Measurements from ENCODE around the gene EEF1AKMT2. TPM values are rescaled to one million over a fixed set of nuclear protein-coding genes. Genes with fewer than 3 reads are reported as not detected.

The EEF1AKMT2 gene
- total RNA-seq, 1 donor from 2014 or later, result 19.1 TPM

DNA sequence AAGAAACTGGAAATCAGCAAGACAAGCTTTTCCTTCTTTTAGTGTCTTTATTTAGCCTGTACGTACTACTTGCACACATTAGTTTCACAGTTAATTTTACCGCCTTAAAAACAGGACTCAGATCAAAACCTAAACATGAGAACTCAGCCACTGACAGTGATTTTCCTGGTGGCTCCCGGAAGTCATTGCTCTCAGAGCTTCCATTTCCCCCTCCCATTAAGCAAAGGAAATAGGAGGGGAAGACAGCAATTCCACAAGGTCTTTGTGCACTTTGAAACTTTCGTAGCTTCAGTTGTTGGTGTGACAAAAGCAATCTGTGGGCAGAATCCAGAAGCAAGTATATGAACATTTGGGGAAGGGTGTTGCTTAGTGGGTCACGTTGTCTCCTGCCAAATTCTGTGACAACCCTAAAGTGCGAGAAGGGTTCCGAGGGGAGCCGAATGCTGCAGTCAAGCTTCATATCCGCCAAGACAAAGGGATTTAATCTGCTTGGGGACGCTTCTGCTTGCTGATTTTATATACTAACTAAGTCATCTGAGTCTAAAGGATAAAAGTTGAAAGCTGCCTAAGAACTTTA lies 77.9 kb downstream of the EEF1AKMT2 start:
- Mint-ChIP-seq H3K9me3 (ENCODE audit: unreplicated experiment) (no peaks in the 10 kb centered on the region), H3K27ac (ENCODE audit: unreplicated experiment) (no peak overlapping the region), H3K4me1 (ENCODE audit: low read depth, unreplicated experiment) (peaks cover 19% of the 10 kb centered on the region), H3K27me3 (ENCODE audit: low read depth, unreplicated experiment) (peaks cover 2% of the 10 kb centered on the region), H3K36me3 (ENCODE audit: low read depth, unreplicated experiment) (peaks cover 24% of the 10 kb centered on the region), H3K4me3 (ENCODE audit: unreplicated experiment) (no peak overlapping the region)
- Histone ChIP-seq H3K4me3 (ENCODE audit: insufficient read depth, low read depth, low read length) (no peak overlapping the region), H3K27me3 (ENCODE audit: insufficient read depth, low read length) (no peaks in the 10 kb centered on the region), H3K79me2 (ENCODE audit: insufficient read depth, low read length) (peaks cover 25% of the 10 kb centered on the region), H2AFZ (ENCODE audit: low read depth, low read length) (no peak overlapping the region), H4K20me1 (ENCODE audit: insufficient read depth, low read length) (peaks cover 87% of the 10 kb centered on the region), H3K9me3 (ENCODE audit: insufficient read depth, low read depth, low read length) (no peaks in the 10 kb centered on the region), H3K4me1 (ENCODE audit: insufficient read depth, low read length) (peaks cover 6% of the 10 kb centered on the region), H3K36me3 (ENCODE audit: insufficient read depth, low read length) (no peaks in the 10 kb centered on the region), H3K27ac (ENCODE audit: low read depth, low read length) (no peak overlapping the region), H3K4me2 (ENCODE audit: low read length) (no peak overlapping the region), H3K9ac (ENCODE audit: low read length) (no peak overlapping the region)
- DNase-seq (ENCODE audit: low read depth) (no peak), FAIRE-seq (no peak)
- TF ChIP-seq, protein P1, sequence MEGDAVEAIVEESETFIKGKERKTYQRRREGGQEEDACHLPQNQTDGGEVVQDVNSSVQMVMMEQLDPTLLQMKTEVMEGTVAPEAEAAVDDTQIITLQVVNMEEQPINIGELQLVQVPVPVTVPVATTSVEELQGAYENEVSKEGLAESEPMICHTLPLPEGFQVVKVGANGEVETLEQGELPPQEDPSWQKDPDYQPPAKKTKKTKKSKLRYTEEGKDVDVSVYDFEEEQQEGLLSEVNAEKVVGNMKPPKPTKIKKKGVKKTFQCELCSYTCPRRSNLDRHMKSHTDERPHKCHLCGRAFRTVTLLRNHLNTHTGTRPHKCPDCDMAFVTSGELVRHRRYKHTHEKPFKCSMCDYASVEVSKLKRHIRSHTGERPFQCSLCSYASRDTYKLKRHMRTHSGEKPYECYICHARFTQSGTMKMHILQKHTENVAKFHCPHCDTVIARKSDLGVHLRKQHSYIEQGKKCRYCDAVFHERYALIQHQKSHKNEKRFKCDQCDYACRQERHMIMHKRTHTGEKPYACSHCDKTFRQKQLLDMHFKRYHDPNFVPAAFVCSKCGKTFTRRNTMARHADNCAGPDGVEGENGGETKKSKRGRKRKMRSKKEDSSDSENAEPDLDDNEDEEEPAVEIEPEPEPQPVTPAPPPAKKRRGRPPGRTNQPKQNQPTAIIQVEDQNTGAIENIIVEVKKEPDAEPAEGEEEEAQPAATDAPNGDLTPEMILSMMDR (IDR thresholded peaks at IDR 0.05; ENCODE audit: insufficient read depth, low read depth, low read length), result no peak
- no peak for TF ChIP-seq EZH2 (IDR thresholded peaks at IDR 0.05; ENCODE audit: insufficient read depth, low read length)

GRCh38 chr10:124712704-124713407 lies 78.8 kb downstream of the EEF1AKMT2 start:
- H3K9ac ChIP-seq (ENCODE audit: low read length), result no peak overlapping the region
- TF ChIP-seq EZH2 (IDR thresholded peaks at IDR 0.05; ENCODE audit: insufficient read depth, low read length), result no peak
- TF ChIP-seq, protein P1 (IDR thresholded peaks at IDR 0.05; ENCODE audit: insufficient read depth, low read depth, low read length), result no peak
- H4K20me1 ChIP-seq (ENCODE audit: insufficient read depth, low read length), result peaks cover 87% of the 10 kb centered on the region
- FAIRE-seq (no peak), DNase-seq (ENCODE audit: low read depth) (no peak)
- no peak overlapping the region for H3K4me3 Mint-ChIP-seq (ENCODE audit: unreplicated experiment)
- peaks cover 30% of the 10 kb centered on the region for H3K79me2 ChIP-seq (ENCODE audit: insufficient read depth, low read length)
- H3K4me1 Mint-ChIP-seq (ENCODE audit: low read depth, unreplicated experiment), result peaks cover 20% of the 10 kb centered on the region
- no peak overlapping the region for H3K4me3 ChIP-seq (ENCODE audit: insufficient read depth, low read depth, low read length)
- no peaks in the 10 kb centered on the region for H3K36me3 ChIP-seq (ENCODE audit: insufficient read depth, low read length)
- no peaks in the 10 kb centered on the region for H3K4me1 ChIP-seq (ENCODE audit: insufficient read depth, low read length)
- peaks cover 24% of the 10 kb centered on the region for H3K36me3 Mint-ChIP-seq (ENCODE audit: low read depth, unreplicated experiment)
- no peak overlapping the region for H3K4me2 ChIP-seq (ENCODE audit: low read length)
- H3K27ac ChIP-seq (ENCODE audit: low read depth, low read length), result no peak overlapping the region
- H3K9me3 Mint-ChIP-seq (ENCODE audit: unreplicated experiment), result no peaks in the 10 kb centered on the region
- peaks cover 2% of the 10 kb centered on the region for H3K27me3 Mint-ChIP-seq (ENCODE audit: low read depth, unreplicated experiment)
- no peaks in the 10 kb centered on the region for H3K27me3 ChIP-seq (ENCODE audit: insufficient read depth, low read length)
- H2AFZ ChIP-seq (ENCODE audit: low read depth, low read length), result no peak overlapping the region
- no peak overlapping the region for H3K27ac Mint-ChIP-seq (ENCODE audit: unreplicated experiment)
- H3K9me3 ChIP-seq (ENCODE audit: insufficient read depth, low read depth, low read length), result no peaks in the 10 kb centered on the region

GRCh38 chr10:124711145-124711544 lies 80.5 kb downstream of the EEF1AKMT2 start:
- Histone ChIP-seq H3K4me3 (ENCODE audit: insufficient read depth, low read depth, low read length) (no peak overlapping the region), H3K27ac (ENCODE audit: low read depth, low read length) (no peak overlapping the region), H3K36me3 (ENCODE audit: insufficient read depth, low read length) (no peaks in the 10 kb centered on the region), H3K9me3 (ENCODE audit: insufficient read depth, low read depth, low read length) (no peaks in the 10 kb centered on the region), H3K79me2 (ENCODE audit: insufficient read depth, low read length) (peaks cover 30% of the 10 kb centered on the region), H3K9ac (ENCODE audit: low read length) (no peak overlapping the region), H3K4me1 (ENCODE audit: insufficient read depth, low read length) (no peaks in the 10 kb centered on the region), H2AFZ (ENCODE audit: low read depth, low read length) (no peak overlapping the region), H4K20me1 (ENCODE audit: insufficient read depth, low read length) (peaks cover 79% of the 10 kb centered on the region), H3K4me2 (ENCODE audit: low read length) (no peak overlapping the region), H3K27me3 (ENCODE audit: insufficient read depth, low read length) (no peaks in the 10 kb centered on the region)
- Mint-ChIP-seq H3K27ac (ENCODE audit: unreplicated experiment) (no peak overlapping the region), H3K4me1 (ENCODE audit: low read depth, unreplicated experiment) (peaks cover 18% of the 10 kb centered on the region), H3K27me3 (ENCODE audit: low read depth, unreplicated experiment) (peaks cover 2% of the 10 kb centered on the region), H3K4me3 (ENCODE audit: unreplicated experiment) (no peak overlapping the region), H3K9me3 (ENCODE audit: unreplicated experiment) (no peaks in the 10 kb centered on the region), H3K36me3 (ENCODE audit: low read depth, unreplicated experiment) (peaks cover 14% of the 10 kb centered on the region)
- no peak for DNase-seq (ENCODE audit: low read depth)
- TF ChIP-seq, protein P1 (IDR thresholded peaks at IDR 0.05; ENCODE audit: insufficient read depth, low read depth, low read length), result no peak
- TF ChIP-seq EZH2 (IDR thresholded peaks at IDR 0.05; ENCODE audit: insufficient read depth, low read length), result no peak
- no peak for FAIRE-seq
